ENCODE data around the gene AP2B1.

GRCh38 chr17:35736236-35736635 is 149.1 kb downstream of the AP2B1 start:
- TF ChIP-seq CTCF (IDR thresholded peaks at IDR 0.05) (no peak), ZFX (IDR thresholded peaks at IDR 0.05; ENCODE audit: borderline replicate concordance) (no peak)
